ENCODE data around the gene CLCA1. TPM values are rescaled to one million over a fixed set of nuclear protein-coding genes. Genes with fewer than 3 reads are reported as not detected.

The CLCA1 gene
- total RNA-seq, 1 experiment from 2014 or later, result 0.08 TPM

DNA sequence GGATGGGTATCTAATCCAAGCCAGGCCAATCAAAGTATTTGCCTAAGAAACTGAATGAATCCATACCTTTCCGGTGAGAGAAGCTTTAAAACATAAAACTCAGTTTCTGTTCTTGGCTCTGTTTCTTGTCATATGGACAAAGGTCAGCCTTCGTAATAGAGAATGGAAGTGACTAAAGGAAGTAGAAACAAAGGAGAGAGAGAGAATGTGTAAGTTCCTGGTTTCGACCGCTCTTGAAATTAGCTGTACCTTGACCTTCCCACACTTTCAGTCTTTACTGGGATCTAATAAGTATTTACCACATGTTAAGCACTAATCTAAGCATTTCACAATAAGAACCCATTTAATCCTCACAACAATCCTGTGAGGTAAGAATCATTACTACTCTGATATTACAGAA lies 58.6 kb downstream of the CLCA1 start:
- Histone ChIP-seq H3K27ac (ENCODE audit: low read length) (no peak overlapping the region), H3K4me1 (ENCODE audit: control insufficient read depth, insufficient read depth, low read length) (no peaks in the 10 kb centered on the region), H3K9me3 (ENCODE audit: control insufficient read depth, insufficient read depth, low read depth, low read length) (peaks cover 7% of the 10 kb centered on the region; the same call in 1 of the 2 replicates), H3K4me3 (ENCODE audit: low read depth in 2 of 2, low read length in 2 of 2) (no peak overlapping the region), H3K36me3 (ENCODE audit: control insufficient read depth, insufficient read depth, low read length) (no peaks in the 10 kb centered on the region), H3K27me3 (ENCODE audit: control insufficient read depth, insufficient read depth, low read length) (no peaks in the 10 kb centered on the region; the same call in 1 of the 2 replicates)
- TF ChIP-seq, protein P1, sequence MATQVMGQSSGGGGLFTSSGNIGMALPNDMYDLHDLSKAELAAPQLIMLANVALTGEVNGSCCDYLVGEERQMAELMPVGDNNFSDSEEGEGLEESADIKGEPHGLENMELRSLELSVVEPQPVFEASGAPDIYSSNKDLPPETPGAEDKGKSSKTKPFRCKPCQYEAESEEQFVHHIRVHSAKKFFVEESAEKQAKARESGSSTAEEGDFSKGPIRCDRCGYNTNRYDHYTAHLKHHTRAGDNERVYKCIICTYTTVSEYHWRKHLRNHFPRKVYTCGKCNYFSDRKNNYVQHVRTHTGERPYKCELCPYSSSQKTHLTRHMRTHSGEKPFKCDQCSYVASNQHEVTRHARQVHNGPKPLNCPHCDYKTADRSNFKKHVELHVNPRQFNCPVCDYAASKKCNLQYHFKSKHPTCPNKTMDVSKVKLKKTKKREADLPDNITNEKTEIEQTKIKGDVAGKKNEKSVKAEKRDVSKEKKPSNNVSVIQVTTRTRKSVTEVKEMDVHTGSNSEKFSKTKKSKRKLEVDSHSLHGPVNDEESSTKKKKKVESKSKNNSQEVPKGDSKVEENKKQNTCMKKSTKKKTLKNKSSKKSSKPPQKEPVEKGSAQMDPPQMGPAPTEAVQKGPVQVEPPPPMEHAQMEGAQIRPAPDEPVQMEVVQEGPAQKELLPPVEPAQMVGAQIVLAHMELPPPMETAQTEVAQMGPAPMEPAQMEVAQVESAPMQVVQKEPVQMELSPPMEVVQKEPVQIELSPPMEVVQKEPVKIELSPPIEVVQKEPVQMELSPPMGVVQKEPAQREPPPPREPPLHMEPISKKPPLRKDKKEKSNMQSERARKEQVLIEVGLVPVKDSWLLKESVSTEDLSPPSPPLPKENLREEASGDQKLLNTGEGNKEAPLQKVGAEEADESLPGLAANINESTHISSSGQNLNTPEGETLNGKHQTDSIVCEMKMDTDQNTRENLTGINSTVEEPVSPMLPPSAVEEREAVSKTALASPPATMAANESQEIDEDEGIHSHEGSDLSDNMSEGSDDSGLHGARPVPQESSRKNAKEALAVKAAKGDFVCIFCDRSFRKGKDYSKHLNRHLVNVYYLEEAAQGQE (IDR thresholded peaks at IDR 0.05; ENCODE audit: insufficient read depth in 1 of 2, low read depth in 2 of 2, low read length in 1 of 2), result no peak
- TF ChIP-seq CTCF (IDR thresholded peaks at IDR 0.05), result no peak
- no peak for TF ChIP-seq SIN3A (IDR thresholded peaks at IDR 0.05; ENCODE audit: borderline replicate concordance, insufficient read depth, low read depth, low read length)
- no peak for TF ChIP-seq TCF7L2 (IDR thresholded peaks at IDR 0.05; ENCODE audit: low read depth, low read length)
- TF ChIP-seq POLR2AphosphoS5 (IDR thresholded peaks at IDR 0.05; ENCODE audit: low read depth, low read length), result no peak
- in situ Hi-C loops (cut with HindIII; ENCODE audit: low pct_unique_long_range_greater_than_20kb, low sequenced_read_pairs) (no loop called here), intact Hi-C loops (cut with micrococcal nuclease; ENCODE audit: unreplicated experiment) (no loop called here)
- DNase-seq (ENCODE audit: low read depth, low spot score), result no peak
- ATAC-seq, result no peak
- ChIA-PET CTCF (no interaction called here), POLR2A (interaction anchor here (0.5 kb wide), 1 partner anchor 9 kb away, joined by 3 read pairs; no protein-coding TSS in a partner anchor)
- BruUV-seq (replicated peaks), result no TSS peak

DNA sequence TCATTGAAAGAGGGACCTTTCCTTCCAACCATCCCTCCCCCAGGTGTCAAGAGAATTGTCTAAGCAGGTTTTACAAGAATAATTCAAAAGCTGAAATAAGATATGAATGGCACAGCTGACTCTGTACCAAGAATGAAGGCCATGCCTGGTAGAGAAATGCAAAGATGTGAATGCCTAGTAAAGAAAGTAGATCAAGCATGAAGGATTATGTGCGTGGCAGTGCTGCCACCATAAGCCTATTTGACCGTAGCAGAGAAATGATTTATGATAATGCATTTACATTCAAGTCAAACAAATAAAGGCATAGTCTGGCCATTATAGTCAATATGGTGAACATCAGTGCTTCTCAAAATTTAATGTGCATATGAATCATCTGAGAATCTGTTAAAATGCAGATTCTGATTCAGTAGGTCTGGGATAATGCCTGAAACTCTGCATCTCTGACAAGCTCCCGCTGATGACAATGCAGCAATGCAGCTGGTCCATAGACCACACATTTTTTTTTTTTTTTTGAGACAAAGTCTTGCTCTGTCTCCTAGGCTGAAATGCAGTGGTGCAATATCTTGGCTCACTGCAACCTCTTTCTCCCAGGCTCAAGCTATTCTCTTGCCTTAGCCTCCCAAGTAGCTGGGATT lies 61.6 kb downstream of the CLCA1 start:
- intact Hi-C loops (cut with micrococcal nuclease; ENCODE audit: unreplicated experiment), result no loop called here
- no TSS peak for BruUV-seq (replicated peaks)
- no peak overlapping the region for H3K27ac ChIP-seq (ENCODE audit: low read length)
- in situ Hi-C loops (cut with HindIII; ENCODE audit: low pct_unique_long_range_greater_than_20kb, low sequenced_read_pairs), result no loop called here
- no peak overlapping the region for H3K4me3 ChIP-seq (ENCODE audit: low read depth in 2 of 2, low read length in 2 of 2)
- no peaks in the 10 kb centered on the region for H3K36me3 ChIP-seq (ENCODE audit: control insufficient read depth, insufficient read depth, low read length)
- ATAC-seq, result no peak
- no peaks in the 10 kb centered on the region for H3K4me1 ChIP-seq (ENCODE audit: control insufficient read depth, insufficient read depth, low read length)
- no peak for TF ChIP-seq POLR2AphosphoS5 (IDR thresholded peaks at IDR 0.05; ENCODE audit: low read depth, low read length)
- TF ChIP-seq, protein P1 (IDR thresholded peaks at IDR 0.05; ENCODE audit: insufficient read depth in 1 of 2, low read depth in 2 of 2, low read length in 1 of 2), result no peak
- TF ChIP-seq TCF7L2 (IDR thresholded peaks at IDR 0.05; ENCODE audit: low read depth, low read length), result no peak
- no peak for TF ChIP-seq SIN3A (IDR thresholded peaks at IDR 0.05; ENCODE audit: borderline replicate concordance, insufficient read depth, low read depth, low read length)
- TF ChIP-seq CTCF (IDR thresholded peaks at IDR 0.05), result no peak
- CTCF ChIA-PET, result no interaction called here
- no peak for DNase-seq (ENCODE audit: low read depth, low spot score)
- no peaks in the 10 kb centered on the region; the same call in 1 of the 2 replicates for H3K27me3 ChIP-seq (ENCODE audit: control insufficient read depth, insufficient read depth, low read length)
- POLR2A ChIA-PET, result no interaction called here
- H3K9me3 ChIP-seq (ENCODE audit: control insufficient read depth, insufficient read depth, low read depth, low read length), result no peaks in the 10 kb centered on the region
